Measurements from ENCODE around the gene MAST4. TPM values are rescaled to one million over a fixed set of nuclear protein-coding genes. Genes with fewer than 3 reads are reported as not detected.

The MAST4 gene
- total RNA-seq, 1 donor from 2014 or later = 20.9 TPM

GRCh38 chr5:67181648-67182221 lies 585.5 kb downstream of the MAST4 start:
- no peak for DNase-seq (ENCODE audit: low spot score)

- peak; percentile 83 for DNase-seq (ENCODE audit: low spot score)
These were observed 586.2 kb downstream of the MAST4 start for GRCh38 chr5:67182301-67182790.

GRCh38 chr5:67183859-67184258 lies 587.7 kb downstream of the MAST4 start:
- no peak for DNase-seq (ENCODE audit: low spot score)

- DNase-seq (ENCODE audit: low spot score) = no peak
These were observed 591.0 kb downstream of the MAST4 start for GRCh38 chr5:67187006-67187715.

GRCh38 chr5:67188274-67189078 lies 592.3 kb downstream of the MAST4 start:
- DNase-seq (ENCODE audit: low spot score) = no peak

GRCh38 chr5:67189079-67189354 lies 592.8 kb downstream of the MAST4 start:
- DNase-seq (ENCODE audit: low spot score) = no peak

GRCh38 chr5:67189931-67190330 lies 593.7 kb downstream of the MAST4 start:
- DNase-seq (ENCODE audit: low spot score) = no peak

- DNase-seq (ENCODE audit: low spot score) = no peak
These were observed 594.2 kb downstream of the MAST4 start for GRCh38 chr5:67190410-67190809.

GRCh38 chr5:67190861-67191260 lies 594.7 kb downstream of the MAST4 start:
- no peak for DNase-seq (ENCODE audit: low spot score)

- DNase-seq (ENCODE audit: low spot score) = no peak
These were observed 596.7 kb downstream of the MAST4 start for GRCh38 chr5:67192719-67193438.

- DNase-seq (ENCODE audit: low spot score) = no peak
These were observed 597.2 kb downstream of the MAST4 start for GRCh38 chr5:67193439-67193807.

- no peak for DNase-seq (ENCODE audit: low spot score)
These were observed 598.0 kb downstream of the MAST4 start for GRCh38 chr5:67194166-67194565.

GRCh38 chr5:67195406-67196275 lies 599.4 kb downstream of the MAST4 start:
- no peak for DNase-seq (ENCODE audit: low spot score)

GRCh38 chr5:67196537-67197059 lies 600.4 kb downstream of the MAST4 start, which contains the start of gene CD180:
CD180 (minus strand) TSS chr5:67196799; CDS start chr5:67196641, 158 bp downstream.
- DNase-seq (ENCODE audit: low spot score) = no peak

GRCh38 chr5:67197536-67197935 lies 601.3 kb downstream of the MAST4 start:
- no peak for DNase-seq (ENCODE audit: low spot score)

- no peak for DNase-seq (ENCODE audit: low spot score)
These were observed 602.7 kb downstream of the MAST4 start for GRCh38 chr5:67198917-67199316.

- DNase-seq (ENCODE audit: low spot score) = no peak
These were observed 603.7 kb downstream of the MAST4 start for GRCh38 chr5:67199859-67200258.

GRCh38 chr5:67200809-67201562 lies 604.8 kb downstream of the MAST4 start:
- no peak for DNase-seq (ENCODE audit: low spot score)

GRCh38 chr5:67201897-67202549 lies 605.8 kb downstream of the MAST4 start:
- DNase-seq (ENCODE audit: low spot score) = no peak

Data from umbilical cord (tissue), 2 donors.